Thyroid gland (tissue), 4 donors: ENCODE results near the gene TBX2. TPM values are rescaled to one million over a fixed set of nuclear protein-coding genes. Genes with fewer than 3 reads are reported as not detected.
A peak's percentile ranks its signal among the peaks of the same experiment; 100 is the strongest.

Experiments used
- DNase-seq, 2 donors: peaks; one replicate each; pipeline ENCODE4 v3.0.0-alpha.2; 2019
- H3K27ac ChIP-seq, 3 donors: fragments of 200-600 bp; sonication (generic); 1 replicate in 2 of 3; 2 replicates in 1 of 3; pipeline ENCODE4 v1.5.1; 2016 to 2019; ENCODE audit warnings: mild to moderate bottlenecking in 1 of 3, moderate library complexity in 1 of 3
- H3K27me3 ChIP-seq: fragments of 200-600 bp; sonication (generic); one replicate; pipeline ENCODE4 v1.5.1; 2019
- H3K36me3 ChIP-seq, 2 donors: fragments of 200-600 bp; sonication (generic); one replicate each; pipeline ENCODE4 v1.5.1; 2016 to 2019
- H3K4me1 ChIP-seq, 2 donors: fragments of 200-600 bp; sonication (generic); one replicate each; pipeline ENCODE4 v1.5.1; 2017 to 2019
- H3K4me3 ChIP-seq, 3 donors: fragments of 200-600 bp; sonication (generic); replicated peaks in 1 of 3; 1 replicate in 2 of 3; 2 replicates in 1 of 3; pipeline ENCODE4 v1.5.1; 2016; ENCODE audit warnings: mild to moderate bottlenecking in 1 of 3
- H3K9me3 ChIP-seq: fragments of 200-600 bp; sonication (generic); one replicate; pipeline ENCODE4 v1.5.1; 2017
- POLR2A ChIP-seq, 2 donors: fragments of 450-650 bp; IDR thresholded peaks; one replicate each; pipeline ENCODE4 v1.6.1; 2017; ENCODE audit warnings: antibody characterized with exemption in 2 of 2, mild to moderate bottlenecking in 2 of 2, moderate library complexity in 1 of 2
- WGBS, 2 donors: methylation state at CpG; one replicate each; pipeline ENCODE4 v1.1.5; 2017; 5-methylcytosine and 5-hydroxymethylcytosine counted together
- intact Hi-C: fragments of 100-400 bp; cut with DNase I; formaldehyde crosslinking; loops from one replicate; pipeline ENCODE4 v1.15.1; 2023
- total RNA-seq, 4 donors: library from RNA; depleted of rRNA; stranded (reverse); fragments of >200 nt; gene quantifications; one replicate each; pipeline ENCODE4 v1.2.3, GENCODE V29; 2016
- TF ChIP-seq, protein P1 (sequence below), 6 experiments: fragments of 200-600 bp in 3 of 6; fragments of 450-650 bp in 3 of 6; sonication (generic) in 3 of 6; IDR thresholded peaks; one replicate each; pipeline ENCODE4 v1.5.1; 2016 to 2019; ENCODE audit warnings: antibody characterized with exemption in 6 of 6, mild to moderate bottlenecking in 2 of 6, inconsistent platforms in 1 of 6, moderate library complexity in 1 of 6

TBX2 gene
- total RNA-seq, 4 donors from 2014 or later: 5.3 to 20.2 (median 11.0) TPM

GRCh38 chr17:61387511-61388305 lies 11.9 kb upstream of the TBX2 start:
- H3K9me3 ChIP-seq: no peaks in the 10 kb centered on the region
- intact Hi-C loops: no loop called here
- H3K36me3 ChIP-seq: no peaks in the 10 kb centered on the region
- H3K27ac ChIP-seq: no peak overlapping the region
- DNase-seq: no peak
- H3K4me1 ChIP-seq: peaks cover 0 to 14% of the 10 kb centered on the region in 2 donors
- no peaks in the 10 kb centered on the region for H3K27me3 ChIP-seq
- WGBS, 2 donors: 96 to 97% methylated on average over 11 of the region's 11 CpGs
- TF ChIP-seq, protein P1, sequence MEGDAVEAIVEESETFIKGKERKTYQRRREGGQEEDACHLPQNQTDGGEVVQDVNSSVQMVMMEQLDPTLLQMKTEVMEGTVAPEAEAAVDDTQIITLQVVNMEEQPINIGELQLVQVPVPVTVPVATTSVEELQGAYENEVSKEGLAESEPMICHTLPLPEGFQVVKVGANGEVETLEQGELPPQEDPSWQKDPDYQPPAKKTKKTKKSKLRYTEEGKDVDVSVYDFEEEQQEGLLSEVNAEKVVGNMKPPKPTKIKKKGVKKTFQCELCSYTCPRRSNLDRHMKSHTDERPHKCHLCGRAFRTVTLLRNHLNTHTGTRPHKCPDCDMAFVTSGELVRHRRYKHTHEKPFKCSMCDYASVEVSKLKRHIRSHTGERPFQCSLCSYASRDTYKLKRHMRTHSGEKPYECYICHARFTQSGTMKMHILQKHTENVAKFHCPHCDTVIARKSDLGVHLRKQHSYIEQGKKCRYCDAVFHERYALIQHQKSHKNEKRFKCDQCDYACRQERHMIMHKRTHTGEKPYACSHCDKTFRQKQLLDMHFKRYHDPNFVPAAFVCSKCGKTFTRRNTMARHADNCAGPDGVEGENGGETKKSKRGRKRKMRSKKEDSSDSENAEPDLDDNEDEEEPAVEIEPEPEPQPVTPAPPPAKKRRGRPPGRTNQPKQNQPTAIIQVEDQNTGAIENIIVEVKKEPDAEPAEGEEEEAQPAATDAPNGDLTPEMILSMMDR (IDR thresholded peaks at IDR 0.05): no peak
- TF ChIP-seq POLR2A (IDR thresholded peaks at IDR 0.05): no peak
- no peak overlapping the region for H3K4me3 ChIP-seq

GRCh38 chr17:61388561-61389356 lies 10.9 kb upstream of the TBX2 start:
- Histone ChIP-seq H3K9me3 (no peaks in the 10 kb centered on the region), H3K27me3 (no peaks in the 10 kb centered on the region), H3K36me3 (no peaks in the 10 kb centered on the region), H3K4me3 (no peak overlapping the region), H3K4me1 (peaks cover 0 to 14% of the 10 kb centered on the region in 2 donors), H3K27ac (no peak overlapping the region)
- no peak for TF ChIP-seq POLR2A (IDR thresholded peaks at IDR 0.05)
- TF ChIP-seq, protein P1 (IDR thresholded peaks at IDR 0.05): no peak
- intact Hi-C loops: no loop called here
- WGBS, 2 donors: 93 to 94% methylated on average over 21 of the region's 21 CpGs
- DNase-seq: no peak

DNA sequence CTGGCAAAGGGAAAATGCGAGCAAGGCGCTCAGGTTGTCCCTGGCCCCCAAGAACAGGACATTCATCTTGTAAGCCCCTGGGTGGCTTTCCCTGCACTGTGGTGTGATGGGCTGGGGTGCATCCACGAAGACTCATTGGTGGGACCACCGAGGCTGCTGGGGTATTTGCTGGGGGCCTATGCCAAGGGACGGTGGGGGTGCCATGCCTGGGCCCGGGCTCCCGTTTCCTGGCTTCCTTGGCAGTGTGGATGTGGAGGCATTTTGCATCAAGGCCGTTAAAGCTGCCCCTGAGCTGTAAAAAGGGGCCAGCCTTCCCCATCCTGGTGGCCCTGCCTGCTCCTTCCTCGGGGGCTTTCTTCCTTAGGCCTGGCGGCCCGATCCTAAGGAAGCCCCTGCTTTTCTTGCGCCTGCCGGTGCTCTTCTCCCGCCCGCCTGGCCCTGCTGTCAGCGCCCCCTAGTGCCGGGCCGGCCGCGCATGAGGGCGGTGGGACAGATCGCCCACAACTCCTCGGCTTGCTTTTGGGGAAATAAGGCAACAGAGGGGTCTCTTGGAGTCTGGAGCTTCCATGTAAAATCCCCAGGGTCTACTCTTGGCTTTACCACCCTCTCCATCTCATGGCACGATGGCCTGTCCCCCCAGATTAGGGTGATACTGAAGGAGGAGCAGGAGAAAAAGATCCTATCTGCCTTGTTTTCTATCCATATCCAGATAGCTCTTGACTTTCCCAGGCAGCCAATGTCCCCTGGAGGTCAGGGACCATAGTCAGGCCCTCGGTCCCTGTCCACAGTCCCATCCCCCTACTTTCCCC lies 9.8 kb upstream of the TBX2 start:
- H3K27me3 ChIP-seq: no peaks in the 10 kb centered on the region
- intact Hi-C loops: loop anchor here (5.0 kb wide), 1 partner anchor 393 kb away; no protein-coding TSS in a partner anchor
- TF ChIP-seq, protein P1 (IDR thresholded peaks at IDR 0.05): peak; percentile 71 to 93 (median 76)
- TF ChIP-seq POLR2A (IDR thresholded peaks at IDR 0.05): no peak
- H3K9me3 ChIP-seq: no peaks in the 10 kb centered on the region
- peak; percentile 50 to 59 for DNase-seq
- H3K36me3 ChIP-seq: no peaks in the 10 kb centered on the region
- peaks cover 0 to 14% of the 10 kb centered on the region in 2 donors for H3K4me1 ChIP-seq
- H3K27ac ChIP-seq: no peak overlapping the region
- no peak overlapping the region for H3K4me3 ChIP-seq
- WGBS, 2 donors: 16 to 20% methylated on average over 19 to 20 of the region's 25 CpGs

DNA sequence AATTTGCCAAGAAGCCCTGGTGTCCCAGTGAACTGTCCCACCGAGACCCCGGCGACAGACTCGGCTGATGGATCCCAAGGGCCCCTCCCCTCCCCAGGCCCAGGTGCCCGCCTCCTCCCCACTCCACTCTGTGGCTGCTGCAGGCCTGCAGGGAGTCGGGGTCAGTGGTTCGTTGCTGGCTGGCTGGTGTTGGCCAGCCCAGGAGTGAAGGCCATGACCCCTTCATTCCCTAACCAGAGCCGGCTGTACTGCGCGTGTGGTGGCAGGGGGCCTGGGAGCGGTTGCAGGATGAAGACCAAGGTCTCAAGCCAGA lies 9.2 kb upstream of the TBX2 start:
- Histone ChIP-seq H3K4me1 (peaks cover 0 to 14% of the 10 kb centered on the region in 2 donors), H3K4me3 (no peak overlapping the region), H3K9me3 (no peaks in the 10 kb centered on the region), H3K27ac (no peak overlapping the region), H3K27me3 (no peaks in the 10 kb centered on the region), H3K36me3 (no peaks in the 10 kb centered on the region)
- TF ChIP-seq, protein P1 (IDR thresholded peaks at IDR 0.05): no peak
- no peak for TF ChIP-seq POLR2A (IDR thresholded peaks at IDR 0.05)
- intact Hi-C loops: loop anchor here (5.0 kb wide), 1 partner anchor 393 kb away; no protein-coding TSS in a partner anchor
- WGBS, 2 donors: 93% methylated on average over 11 of the region's 11 CpGs; no CpG with 5 or more reads in 1 of the 2 donors
- DNase-seq: no peak
